ENCODE results near the gene PATE3.

DNA sequence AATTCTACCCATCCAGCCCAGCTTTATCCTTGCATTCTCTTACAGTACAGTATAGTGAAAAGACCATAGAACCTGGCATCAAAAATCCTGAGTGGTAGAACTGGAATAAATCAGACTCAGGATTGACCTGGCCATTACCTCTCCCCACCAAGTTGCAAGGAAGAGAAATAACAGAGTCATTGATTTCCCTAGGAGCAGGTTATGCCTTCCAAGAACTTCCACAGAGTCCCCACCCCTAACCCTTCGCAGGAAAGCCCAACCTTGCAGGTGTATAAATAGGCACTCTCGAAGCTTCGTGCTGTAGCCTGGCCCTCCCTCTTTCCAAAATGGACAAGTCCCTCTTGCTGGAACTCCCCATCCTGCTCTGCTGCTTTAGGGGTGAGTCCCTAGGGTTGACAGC, 41.9 kb upstream of the PATE3 start, which contains the start of gene PATE1:
- TF ChIP-seq, protein P1, sequence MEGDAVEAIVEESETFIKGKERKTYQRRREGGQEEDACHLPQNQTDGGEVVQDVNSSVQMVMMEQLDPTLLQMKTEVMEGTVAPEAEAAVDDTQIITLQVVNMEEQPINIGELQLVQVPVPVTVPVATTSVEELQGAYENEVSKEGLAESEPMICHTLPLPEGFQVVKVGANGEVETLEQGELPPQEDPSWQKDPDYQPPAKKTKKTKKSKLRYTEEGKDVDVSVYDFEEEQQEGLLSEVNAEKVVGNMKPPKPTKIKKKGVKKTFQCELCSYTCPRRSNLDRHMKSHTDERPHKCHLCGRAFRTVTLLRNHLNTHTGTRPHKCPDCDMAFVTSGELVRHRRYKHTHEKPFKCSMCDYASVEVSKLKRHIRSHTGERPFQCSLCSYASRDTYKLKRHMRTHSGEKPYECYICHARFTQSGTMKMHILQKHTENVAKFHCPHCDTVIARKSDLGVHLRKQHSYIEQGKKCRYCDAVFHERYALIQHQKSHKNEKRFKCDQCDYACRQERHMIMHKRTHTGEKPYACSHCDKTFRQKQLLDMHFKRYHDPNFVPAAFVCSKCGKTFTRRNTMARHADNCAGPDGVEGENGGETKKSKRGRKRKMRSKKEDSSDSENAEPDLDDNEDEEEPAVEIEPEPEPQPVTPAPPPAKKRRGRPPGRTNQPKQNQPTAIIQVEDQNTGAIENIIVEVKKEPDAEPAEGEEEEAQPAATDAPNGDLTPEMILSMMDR (IDR thresholded peaks at IDR 0.05): no peak
- TF ChIP-seq POLR2A (IDR thresholded peaks at IDR 0.05): no peak

Data from esophagus squamous epithelium (tissue), 4 donors.